ENCODE measurements around the gene MKKS. TPM values are rescaled to one million over a fixed set of nuclear protein-coding genes. Genes with fewer than 3 reads are reported as not detected.
A peak's percentile ranks its signal among the peaks of the same experiment; 100 is the strongest.

The MKKS gene
- total RNA-seq, 2 donors from 2014 or later, result 26.4 to 26.8 TPM

DNA sequence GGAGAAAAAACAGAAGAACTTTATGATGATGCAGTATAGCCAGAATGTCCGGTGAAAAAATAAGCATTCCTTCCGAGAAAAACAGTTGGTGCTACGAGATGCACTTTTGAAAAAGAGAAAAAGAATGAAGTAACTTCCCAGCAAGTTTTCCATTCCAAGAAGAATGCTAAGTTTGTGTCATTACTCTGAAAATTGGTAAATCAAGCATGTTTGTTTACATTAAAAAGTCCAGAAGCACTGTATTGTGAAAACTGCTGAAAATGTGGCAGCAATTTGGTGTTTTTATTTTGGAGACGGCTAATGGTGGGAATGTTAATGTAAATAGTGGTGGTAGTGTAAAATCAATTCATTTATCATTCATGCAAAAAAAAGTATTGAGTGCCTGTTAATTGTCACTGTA is 46.3 kb downstream of the MKKS start:
- intact Hi-C loops (cut with DNase I), result no loop called here
- no peak for ATAC-seq

DNA sequence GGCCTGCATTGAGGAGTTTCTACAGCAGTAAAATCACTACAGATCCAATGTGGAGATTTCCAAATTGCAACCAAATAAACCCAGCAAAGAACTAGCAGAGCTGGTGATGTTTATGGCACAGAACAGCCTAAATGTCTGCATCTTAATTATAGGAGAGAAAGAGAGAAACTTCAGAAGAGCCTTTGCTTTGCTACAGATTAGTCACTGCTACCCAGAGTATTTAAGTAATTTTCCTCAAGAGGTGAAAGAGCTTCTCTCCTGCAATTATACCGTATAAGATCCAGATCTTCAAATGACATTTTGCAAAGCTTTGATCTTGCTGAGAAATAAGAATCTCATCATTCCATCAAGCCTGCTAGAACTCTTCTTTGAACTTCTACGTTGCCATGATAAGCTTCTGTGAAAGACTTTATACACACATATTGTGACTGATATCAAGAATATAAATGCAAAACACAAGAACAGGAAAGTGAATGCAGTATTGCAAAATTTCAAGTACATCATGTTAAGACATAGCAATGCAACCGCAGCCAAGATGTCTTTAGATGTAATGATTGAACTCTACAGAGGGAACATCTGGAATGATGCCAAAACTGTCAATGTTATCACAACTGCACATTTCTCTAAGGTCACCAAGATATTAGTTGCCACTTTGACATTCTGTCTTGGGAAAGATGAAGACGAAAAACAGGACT is 48.0 kb downstream of the MKKS start:
- ATAC-seq (no peak), DNase-seq (no peak)
- intact Hi-C loops (cut with DNase I), result no loop called here

More for the DNA sequence above, 46.3 kb downstream of the MKKS start:
- no peak for DNase-seq

DNA sequence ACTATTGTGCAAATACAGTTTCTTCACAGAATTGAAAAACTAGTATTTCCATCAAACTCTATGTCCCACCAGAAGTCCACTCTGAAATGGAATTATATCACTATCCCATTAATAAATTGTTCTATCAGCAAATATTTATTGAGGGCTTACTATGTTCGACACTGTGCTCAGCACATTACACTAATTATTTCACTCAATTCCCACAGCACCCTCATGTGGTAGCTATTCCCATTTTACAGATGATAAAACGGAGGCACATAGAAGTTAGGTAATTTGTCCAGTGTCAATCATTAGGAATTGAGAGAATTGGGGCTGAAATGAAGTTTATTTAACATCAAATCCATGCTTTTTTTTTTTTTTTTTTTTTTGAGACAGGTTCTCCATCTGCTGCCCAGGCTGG is 52.5 kb downstream of the MKKS start:
- DNase-seq (no peak), ATAC-seq (no peak)
- intact Hi-C loops (cut with DNase I), result no loop called here

DNA sequence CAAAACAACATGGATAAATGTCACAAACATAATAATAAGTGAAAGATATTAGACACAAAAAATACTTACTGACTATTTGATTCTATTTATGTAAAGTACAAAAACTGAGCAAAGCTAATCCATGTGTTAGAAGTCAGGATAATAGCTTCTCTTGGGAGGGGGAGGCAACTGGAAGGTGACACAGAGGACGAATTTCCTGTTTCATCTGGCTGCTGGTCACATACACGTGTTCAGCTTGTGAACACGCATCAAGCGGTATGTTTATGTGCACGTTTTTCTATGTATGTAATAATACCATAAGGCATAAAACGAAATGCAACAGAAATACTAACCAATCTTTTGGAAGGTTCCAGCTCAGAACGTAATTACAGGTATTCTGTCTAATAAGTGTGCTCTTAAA is 54.3 kb downstream of the MKKS start:
- intact Hi-C loops (cut with DNase I), result no loop called here
- ATAC-seq (no peak), DNase-seq (no peak)

DNA sequence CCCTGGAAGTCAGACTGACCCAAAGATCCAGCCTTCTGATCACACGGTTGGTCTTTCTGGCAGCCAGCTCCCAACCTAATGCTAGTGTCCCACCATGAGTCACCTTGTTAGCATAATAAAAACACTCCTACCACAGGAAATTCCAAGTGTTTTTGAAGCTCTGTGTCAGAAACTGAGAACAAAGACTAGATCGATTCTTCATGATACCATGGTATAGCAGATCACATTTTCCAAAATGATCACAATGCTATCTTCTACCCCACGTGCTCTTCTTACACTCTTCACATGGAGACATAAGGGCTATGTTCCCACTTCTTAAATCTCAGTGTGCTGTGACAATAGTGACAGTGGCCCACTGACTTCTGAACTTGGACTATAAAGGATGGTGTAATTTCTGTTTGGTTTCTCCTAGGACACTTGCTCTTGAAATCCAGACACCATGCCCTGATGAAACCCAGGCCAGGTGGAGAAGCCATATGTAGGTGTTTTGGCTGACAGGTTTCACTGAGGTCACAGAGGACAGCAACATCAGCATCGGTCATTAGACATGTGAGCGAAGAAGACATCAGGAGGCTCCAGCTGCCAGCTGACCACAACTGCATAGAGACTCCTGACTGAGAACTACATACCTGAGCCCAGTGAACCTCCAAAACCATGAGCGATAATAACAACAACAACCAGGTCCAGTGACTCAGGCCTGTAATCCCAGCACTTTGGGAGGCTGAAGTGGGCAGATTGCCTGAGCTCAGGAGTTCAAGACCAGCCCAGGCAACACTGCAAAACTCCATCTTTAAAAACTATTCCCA is 57.5 kb downstream of the MKKS start:
- ATAC-seq (no peak), DNase-seq (no peak)
- intact Hi-C loops (cut with DNase I), result no loop called here

DNA sequence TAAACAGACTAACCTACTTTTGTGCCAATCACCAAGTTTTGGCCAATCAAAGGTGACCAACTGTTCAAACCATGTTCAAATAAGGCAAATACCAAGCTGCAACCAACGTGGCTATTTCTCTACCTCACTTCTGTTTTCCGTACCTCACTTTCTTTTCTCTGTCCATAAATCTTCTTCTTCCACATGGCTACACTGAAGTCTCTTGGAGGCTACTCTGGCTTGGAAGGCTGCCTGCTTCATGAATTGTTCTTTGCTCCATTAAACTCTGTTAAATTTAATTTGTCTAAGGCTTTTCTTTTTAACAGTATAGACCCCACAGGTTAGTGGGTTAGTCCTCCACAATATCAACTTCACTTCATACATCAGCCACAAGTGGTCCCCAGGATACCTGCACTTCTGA is 58.8 kb downstream of the MKKS start:
- no peak for ATAC-seq

DNA sequence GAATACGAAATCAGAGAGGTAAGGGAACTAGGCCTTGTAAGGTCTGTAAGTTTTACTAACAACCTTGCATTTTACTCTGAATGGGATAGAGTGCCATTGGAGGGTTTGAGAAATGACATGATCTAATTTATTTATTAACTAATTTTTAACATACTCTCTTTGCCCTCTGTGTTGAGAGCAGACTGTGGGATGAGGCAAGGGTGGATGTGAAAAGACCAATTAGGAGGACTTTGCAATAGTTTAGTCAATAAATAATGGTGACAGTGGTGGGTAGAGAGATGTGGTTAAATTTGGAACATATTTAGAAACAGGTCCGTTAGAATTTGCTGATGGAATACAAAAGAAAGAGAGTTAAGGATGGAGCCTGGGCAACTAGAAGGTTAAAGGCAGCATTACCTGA is 60.0 kb downstream of the MKKS start:
- intact Hi-C loops (cut with DNase I), result no loop called here
- ATAC-seq, result no peak

More for the DNA sequence above, 58.8 kb downstream of the MKKS start:
- no peak for DNase-seq
- intact Hi-C loops (cut with DNase I), result no loop called here

DNA sequence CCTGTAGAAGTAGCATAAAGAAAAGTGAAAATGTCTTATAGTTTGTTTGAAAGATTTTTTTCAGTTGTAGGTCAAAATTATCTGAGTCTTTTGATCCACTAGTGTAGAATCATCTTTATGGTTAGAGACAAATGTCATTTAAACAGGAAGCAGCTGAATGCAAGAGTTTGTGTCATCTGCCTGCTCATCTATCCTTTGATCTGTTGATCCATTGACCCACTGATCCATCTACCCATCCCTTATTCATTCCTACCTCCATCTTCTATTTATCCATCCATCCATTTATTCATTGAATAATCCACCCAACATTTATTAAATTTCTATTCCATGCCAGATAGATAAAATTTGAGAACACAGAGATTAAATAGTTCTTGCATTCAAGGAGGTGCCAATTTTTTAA is 62.6 kb downstream of the MKKS start:
- DNase-seq, result no peak
- intact Hi-C loops (cut with DNase I), result no loop called here
- ATAC-seq, result no peak

More for the DNA sequence above, 60.0 kb downstream of the MKKS start:
- no peak for DNase-seq

DNA sequence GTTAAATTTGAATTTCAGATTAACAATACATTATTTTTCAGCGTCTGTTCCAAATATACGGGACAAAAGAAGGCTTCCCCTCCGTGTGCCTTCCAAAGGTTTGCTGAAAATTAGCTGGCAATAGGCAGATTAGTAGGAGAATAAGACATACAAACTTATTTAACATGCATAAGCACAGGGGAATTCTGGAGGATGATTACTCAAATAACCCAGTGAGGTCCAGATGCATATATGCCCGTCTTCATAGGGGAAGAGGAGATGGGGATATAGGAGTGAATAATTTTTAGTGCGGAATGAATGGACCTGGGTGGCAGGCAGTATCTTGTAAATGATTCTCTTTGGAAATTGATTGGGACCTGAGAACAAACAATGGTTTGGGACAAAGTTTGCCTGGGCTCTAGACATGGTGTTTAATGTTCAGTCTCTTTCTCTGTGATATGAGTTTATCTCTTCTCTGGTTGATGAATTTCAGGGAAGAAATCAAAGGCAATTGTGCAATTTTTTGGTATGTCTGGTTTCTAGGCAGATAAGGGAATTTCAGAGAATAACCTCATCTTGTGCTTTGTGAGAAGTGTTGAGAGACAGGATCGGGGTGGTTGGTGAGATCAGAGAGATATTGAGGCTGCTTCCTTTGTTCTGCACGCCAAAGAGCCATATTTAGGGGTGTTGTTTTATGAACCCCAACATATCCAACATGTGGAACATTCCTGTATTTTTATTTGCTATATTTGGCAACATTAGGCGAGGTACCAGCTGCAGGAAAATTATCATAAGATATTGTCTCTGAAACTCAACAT is 63.7 kb downstream of the MKKS start:
- DNase-seq (no peak), ATAC-seq (peak in 1 of 2 donors; percentile 58)
- intact Hi-C loops (cut with DNase I), result no loop called here

DNA sequence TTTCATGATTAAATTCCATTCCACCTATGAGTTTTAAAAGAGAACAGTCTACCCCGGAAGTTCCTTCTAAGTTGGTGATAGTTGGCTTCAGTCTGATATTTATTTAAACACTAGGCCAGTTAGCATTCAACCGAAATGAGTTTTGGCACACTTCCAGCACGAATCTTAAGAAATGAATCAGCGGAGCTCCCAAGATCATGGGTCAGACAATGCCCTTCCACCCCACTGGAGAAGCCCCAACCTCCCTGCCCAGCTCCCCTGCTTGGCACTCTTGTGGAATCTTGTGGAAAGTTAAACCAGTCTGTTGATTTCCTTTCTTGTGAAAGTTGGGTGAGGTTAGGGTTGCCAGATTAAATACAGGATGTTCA is 64.3 kb downstream of the MKKS start:
- DNase-seq (no peak), ATAC-seq (peak in 1 of 2 donors; percentile 59)
- intact Hi-C loops (cut with DNase I), result no loop called here

DNA sequence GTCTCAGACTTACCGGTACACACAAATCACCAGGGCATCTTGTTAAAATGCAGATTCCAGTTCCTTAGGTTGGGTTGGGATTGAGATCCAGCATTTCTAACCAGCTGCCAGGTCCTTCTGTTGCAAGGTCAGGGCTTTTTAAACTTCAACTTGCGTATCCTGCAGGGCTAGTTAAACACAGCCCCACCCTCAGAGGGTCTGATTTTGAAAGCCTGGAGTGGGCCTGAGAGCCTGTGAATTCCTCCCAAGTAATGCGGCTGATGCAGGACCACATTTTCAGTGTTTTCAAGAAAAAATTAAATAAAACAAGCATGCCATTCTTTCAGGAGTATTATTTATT is 65.3 kb downstream of the MKKS start:
- DNase-seq, result no peak
- no peak for ATAC-seq
- intact Hi-C loops (cut with DNase I), result no loop called here

DNA sequence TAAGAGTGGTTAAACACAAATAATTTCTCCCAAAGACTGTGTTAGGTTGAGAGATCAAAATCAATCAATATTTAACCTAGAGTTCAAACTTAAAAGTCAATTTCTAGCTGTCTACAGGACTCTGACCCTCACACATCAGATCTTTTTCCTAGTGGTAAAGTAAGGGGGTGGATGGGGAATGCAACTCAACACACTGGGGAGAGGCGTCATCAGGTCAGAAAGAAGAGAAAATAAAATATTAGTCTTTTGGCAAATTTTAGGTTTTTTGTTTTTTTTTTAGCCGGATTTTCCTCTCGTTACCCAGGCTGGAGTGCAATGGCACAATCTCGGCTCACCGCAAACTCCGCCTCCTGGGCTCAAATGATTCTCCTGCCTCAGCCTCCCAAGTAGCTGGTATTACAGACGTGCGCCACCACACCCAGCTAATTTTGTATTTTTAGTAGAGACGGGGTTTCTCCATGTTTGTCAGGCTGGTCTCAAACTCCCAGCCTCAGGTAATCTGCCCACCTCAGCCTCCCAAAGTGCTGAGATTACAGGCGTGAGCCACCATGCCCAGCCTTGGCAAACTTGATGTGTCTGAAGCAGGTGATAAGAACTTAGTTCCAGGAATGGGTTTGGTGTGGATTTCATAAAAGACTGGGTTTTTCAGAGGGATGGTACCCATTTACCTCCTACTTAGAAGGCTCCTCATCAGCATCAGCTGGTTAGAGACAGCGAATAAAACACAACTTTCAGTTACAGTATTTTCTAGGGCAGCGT is 65.9 kb downstream of the MKKS start:
- ATAC-seq (no peak), DNase-seq (no peak)
- intact Hi-C loops (cut with DNase I), result no loop called here

DNA sequence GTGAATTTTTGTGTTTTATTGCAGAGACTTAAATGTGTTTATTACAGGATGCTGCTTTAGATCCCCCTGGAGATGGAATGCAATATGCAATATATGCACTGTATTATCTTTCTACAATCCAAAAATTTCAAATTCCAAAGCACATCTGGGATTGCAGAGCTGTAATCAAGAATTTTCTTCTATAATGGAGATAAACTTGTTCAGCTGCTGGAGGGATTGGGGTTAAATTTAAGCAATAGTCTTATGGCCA is 66.4 kb downstream of the MKKS start:
- intact Hi-C loops (cut with DNase I), result no loop called here
- no peak for DNase-seq
- no peak for ATAC-seq

DNA sequence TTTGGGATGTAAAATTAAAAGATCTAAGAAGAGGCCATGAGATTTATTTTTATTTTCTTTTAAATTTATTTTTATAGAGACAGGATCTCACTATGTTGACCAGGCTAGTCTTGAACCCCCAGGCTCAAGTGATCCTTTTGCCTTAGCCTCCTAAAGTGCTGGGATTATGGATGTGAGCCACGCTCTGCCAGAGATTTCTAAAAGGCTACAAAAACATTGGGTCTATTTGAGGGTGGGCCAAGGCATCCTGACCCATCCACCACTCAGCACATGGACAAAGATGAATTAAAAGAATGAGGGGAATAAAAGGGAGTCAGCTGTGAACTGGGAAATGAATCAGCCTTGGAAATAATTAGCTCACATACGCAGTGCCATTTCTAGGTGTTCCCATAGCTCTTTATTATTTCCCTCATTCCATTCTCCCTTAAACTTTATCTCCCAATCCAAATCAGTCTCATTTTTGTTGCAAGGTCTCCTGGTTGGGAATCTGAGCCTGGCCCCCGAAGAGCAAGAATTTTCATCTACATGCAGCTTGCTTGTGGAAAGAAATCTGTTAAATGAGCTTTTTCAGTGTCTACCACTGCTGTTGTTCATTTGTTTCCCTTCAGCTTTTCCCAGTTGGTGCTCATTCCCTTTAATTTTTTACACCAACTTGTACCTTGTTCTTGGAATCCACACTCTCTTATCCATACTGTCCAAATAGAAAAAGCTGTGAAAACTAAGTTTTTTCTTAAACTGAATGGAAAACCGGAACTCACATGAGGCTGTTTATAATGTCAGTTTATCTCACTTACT is 66.9 kb downstream of the MKKS start:
- no peak for DNase-seq
- intact Hi-C loops (cut with DNase I), result no loop called here
- no peak for ATAC-seq

DNA sequence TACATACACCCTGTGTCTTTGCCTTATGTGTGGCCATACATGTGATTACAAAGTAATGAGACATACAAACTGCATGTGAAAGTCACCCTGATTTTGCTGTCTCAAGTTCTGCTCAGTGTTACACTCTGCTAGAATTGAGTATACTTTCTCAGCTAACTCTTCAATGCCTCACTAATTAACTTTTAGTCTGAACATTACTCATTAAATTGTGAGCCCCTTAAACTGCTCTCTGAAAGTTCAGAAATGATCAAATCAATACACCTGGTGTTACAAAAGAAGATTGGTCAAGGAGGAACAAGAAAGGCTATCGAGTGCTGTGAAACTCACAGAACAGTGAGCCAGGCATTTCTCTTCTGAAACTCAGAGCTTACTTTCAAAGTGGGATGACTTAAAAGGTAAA is 71.3 kb downstream of the MKKS start:
- ATAC-seq (no peak), DNase-seq (no peak)
- intact Hi-C loops (cut with DNase I), result no loop called here

DNA sequence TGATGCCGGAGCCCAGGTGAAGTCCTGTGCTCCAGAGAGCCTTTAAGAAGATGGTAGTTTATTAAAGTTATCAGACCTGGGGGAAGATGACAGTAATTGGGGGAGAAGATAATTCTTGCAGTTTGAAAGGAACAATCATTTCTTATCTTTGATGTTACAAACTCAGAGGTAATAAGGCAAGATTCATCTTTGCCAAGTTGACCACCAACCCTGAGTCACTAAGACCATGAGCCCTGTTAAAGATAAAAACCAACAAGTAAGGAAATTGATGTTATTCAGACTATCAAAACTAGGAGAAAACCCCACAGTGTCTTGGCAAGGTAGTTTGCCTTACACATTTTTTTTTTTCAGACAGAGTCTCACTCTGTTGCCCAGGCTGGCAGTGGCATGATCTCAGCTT is 73.1 kb downstream of the MKKS start:
- intact Hi-C loops (cut with DNase I), result no loop called here
- no peak for DNase-seq
- no peak for ATAC-seq

DNA sequence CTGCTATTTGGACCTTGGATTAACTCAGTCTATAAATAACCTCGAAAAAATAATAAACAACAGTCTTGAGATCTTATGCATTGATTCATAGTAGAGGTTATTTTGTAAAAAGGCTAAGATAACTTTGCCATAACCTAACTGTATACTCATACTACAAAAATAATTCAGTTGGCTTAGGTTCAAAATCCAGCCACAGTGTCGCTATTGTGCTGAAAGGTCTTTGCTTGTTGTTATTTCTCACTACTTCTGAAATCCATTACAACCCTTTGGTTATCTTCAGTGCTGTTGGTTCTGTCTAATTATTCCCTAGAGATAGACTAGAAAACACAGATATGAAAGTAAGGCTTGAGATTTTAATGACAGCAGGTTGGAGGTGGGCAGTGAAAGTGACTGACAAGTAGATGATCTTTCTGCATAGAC is 74.4 kb downstream of the MKKS start:
- DNase-seq (no peak), ATAC-seq (peak; percentile 66 to 77)
- intact Hi-C loops (cut with DNase I), result no loop called here

DNA sequence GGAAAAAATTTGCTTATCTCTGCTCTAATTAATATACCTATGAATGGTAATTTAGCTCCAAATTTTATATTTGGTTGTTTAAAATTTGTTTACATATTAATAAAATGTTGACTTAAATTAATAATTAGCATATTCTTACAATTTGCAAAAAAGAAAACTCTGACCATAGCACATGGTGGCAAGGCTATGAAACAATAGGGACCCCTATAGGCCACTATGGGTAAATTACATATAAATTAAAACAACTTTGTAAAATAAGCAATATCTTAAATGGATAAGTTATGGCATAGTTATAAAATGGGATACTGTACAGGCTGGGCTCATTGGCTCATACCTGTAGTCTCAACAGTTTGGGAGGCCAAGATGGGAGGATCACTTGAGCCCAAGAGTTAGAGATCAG is 76.0 kb downstream of the MKKS start:
- DNase-seq (no peak), ATAC-seq (no peak)
- intact Hi-C loops (cut with DNase I), result no loop called here

DNA sequence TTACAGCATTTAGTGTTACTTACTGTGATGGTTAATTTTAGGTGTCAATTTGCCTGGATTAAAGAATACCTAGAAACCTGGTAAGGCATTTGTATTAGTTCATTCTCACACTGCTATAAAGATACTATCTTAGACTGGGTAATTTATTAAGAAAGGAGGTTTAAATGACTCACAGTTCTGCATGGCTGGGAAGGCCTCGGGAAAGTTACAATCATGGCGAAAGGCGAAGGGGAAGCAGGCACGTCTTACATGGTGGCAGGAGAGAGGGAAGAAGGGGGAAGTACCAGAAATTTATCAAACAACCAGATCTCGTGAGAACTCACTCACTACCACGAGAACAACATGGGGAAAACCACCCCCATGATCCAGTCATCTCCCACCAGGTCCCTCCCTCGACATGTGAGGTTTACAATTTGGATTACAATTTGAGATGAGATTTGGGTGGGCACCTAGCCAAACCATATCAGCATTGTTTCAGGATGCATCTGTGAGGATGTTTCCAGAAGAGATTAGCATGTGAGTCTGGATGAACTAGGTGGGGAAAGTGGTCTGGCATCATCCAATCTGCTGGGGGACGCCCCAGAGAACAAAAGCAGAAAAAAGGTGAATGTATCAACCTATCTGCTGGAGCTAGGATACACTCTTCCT is 76.8 kb downstream of the MKKS start:
- ATAC-seq, result no peak
- no peak for DNase-seq
- intact Hi-C loops (cut with DNase I), result no loop called here
